K562 (cell line): ENCODE results near the gene CRY2. TPM values are rescaled to one million over a fixed set of nuclear protein-coding genes. Genes with fewer than 3 reads are reported as not detected.

Experiments
- CCNT2 ChIP-seq: IDR thresholded peaks from 2 replicates; pipeline ENCODE4 v1.6.1; 2011; ENCODE audit warnings: borderline replicate concordance, low read depth, mild to moderate bottlenecking, moderate library complexity, mixed read lengths, low read length; ENCODE audit not compliant: insufficient read length; ENCODE audit errors: extremely low read depth
- HBP1 ChIP-seq: fragments of 450-650 bp; formaldehyde crosslinking; IDR thresholded peaks from 2 replicates; pipeline ENCODE4 v1.4.0; 2022; ENCODE audit warnings: missing genetic modification characterization
- ILF3 ChIP-seq: fragments of 450-650 bp; IDR thresholded peaks from 2 replicates; pipeline ENCODE4 v1.6.1; 2018; ENCODE audit warnings: antibody characterized with exemption, mild to moderate bottlenecking, moderate library complexity, borderline replicate concordance
- MEIS2 ChIP-seq: fragments of 450-650 bp; IDR thresholded peaks from 2 replicates; pipeline ENCODE4 v1.6.1; 2014; ENCODE audit warnings: mild to moderate bottlenecking; ENCODE audit not compliant: partially characterized antibody
- RERE ChIP-seq: sonication (generic); formaldehyde crosslinking; IDR thresholded peaks from 2 replicates; pipeline ENCODE4 v1.8.0; 2023; ENCODE audit warnings: missing genetic modification reagents, mild to moderate bottlenecking, borderline replicate concordance
- SFPQ ChIP-seq: fragments of 200-400 bp; formaldehyde crosslinking; IDR thresholded peaks from 2 replicates; pipeline ENCODE4 v1.6.1; 2017; ENCODE audit warnings: mild to moderate bottlenecking, low read depth, low read length, moderate library complexity
- STAT6 ChIP-seq: sonication (generic); formaldehyde crosslinking; IDR thresholded peaks from 2 replicates; pipeline ENCODE4 v1.8.1; 2023; ENCODE audit warnings: mild to moderate bottlenecking, missing genetic modification reagents
- ZC3H4 ChIP-seq: sonication (generic); formaldehyde crosslinking; IDR thresholded peaks from 2 replicates; pipeline ENCODE4 v1.9.0; 2021; ENCODE audit warnings: missing genetic modification reagents, borderline replicate concordance
- ZNF3 ChIP-seq: fragments of 250-450 bp; sonication (Bioruptor Pico); IDR thresholded peaks from 2 replicates; pipeline ENCODE4 v1.5.0; 2021; ENCODE audit warnings: mild to moderate bottlenecking, moderate library complexity
- ZNF639 ChIP-seq, 2 experiments: fragments of 200-800 bp in 1 of 2; sonication (Bioruptor generic) in 1 of 2; sonication (generic) in 1 of 2; formaldehyde crosslinking in 1 of 2; IDR thresholded peaks in 1 of 2; conservative IDR thresholded peaks in 1 of 2; 2 replicates each; pipeline versions ENCODE4 v1.5.0 to v1.6.1; 2016 to 2020; ENCODE audit warnings: missing compliant biosample characterization in 1 of 2, missing genetic modification characterization in 1 of 2, missing genetic modification reagents in 1 of 2
- polyA plus RNA-seq, 8 experiments: library from polyadenylated mRNA; depleted of rRNA in 4 of 8; stranded (reverse) in 5 of 8; unstranded in 3 of 8; fragments of >200 nt; fragmentation: Nextera tagmentation in 2 of 8; fragmentation: Illumina TruSeq in 1 of 8; extraction: Ambion mirVana in 2 of 8; extraction: Trizol in 1 of 8; gene quantifications; 2 replicates each; pipeline versions ENCODE4 v1.2.1 to v1.2.3, GENCODE V29; 2011 to 2014; ENCODE audit warnings: inconsistent platforms in 1 of 8, missing spikeins in 1 of 8
- total RNA-seq, 7 experiments: library from RNA; depleted of rRNA in 6 of 7; stranded (reverse); fragments of >200 nt in 6 of 7; fragmentation: Illumina TruSeq in 2 of 7; extraction: Trizol in 2 of 7; gene quantifications; 2 replicates each; pipeline versions ENCODE4 v1.2.1 to v1.2.3, GENCODE V29; 2011 to 2021; ENCODE audit warnings: low replicate concordance in 1 of 7

The CRY2 gene
- total and polyA plus RNA-seq, 9 of the 15 experiments (the other 6 are each of a cell fraction or from before 2014, with no cell fraction given): 2.3 to 23.9 (median 14.8) TPM

- no peak for TF ChIP-seq HBP1 (CRISPR knock-in tag)
- no peak for TF ChIP-seq STAT6 (CRISPR knock-in tag)
- no peak for TF ChIP-seq SFPQ
- peak in 1 of 2 experiments; percentile 76; a peak in 2 of 4 replicates for TF ChIP-seq ZNF639 (CRISPR knock-in tag; conservative IDR thresholded peaks at IDR 0.05 in 1 of 2, IDR thresholded peaks at IDR 0.05 in 1 of 2)
- no peak; the same call in 1 of the 2 replicates for TF ChIP-seq ILF3
- no peak for TF ChIP-seq RERE (CRISPR knock-in tag)
- TF ChIP-seq MEIS2: peak; percentile 52
- TF ChIP-seq ZC3H4 (CRISPR knock-in tag): no peak
- no peak for TF ChIP-seq ZNF3 (CRISPR knock-in tag)
- TF ChIP-seq CCNT2: peak; percentile 94
Measured at GRCh38 chr11:45846974-45847910, at the start of gene CRY2 (continued).
